Esophagus squamous epithelium (tissue), 4 donors: ENCODE measurements around the gene FCGR3A.
"Not testable (repeated sequence)": the region's sequence is repeated elsewhere in the genome, so short reads cannot be mapped to it uniquely, and the experiment has no call there.

Experiments used
- CTCF ChIP-seq, 6 experiments: fragments of 450-650 bp in 4 of 6; fragments of 200-600 bp in 2 of 6; sonication (generic) in 2 of 6; IDR thresholded peaks; one replicate each; pipeline ENCODE4 v1.5.1; 2016 to 2019; ENCODE audit warnings: antibody characterized with exemption in 6 of 6, mild to moderate bottlenecking in 4 of 6, moderate library complexity in 4 of 6
- POLR2A ChIP-seq, 4 donors: fragments of 450-650 bp; IDR thresholded peaks; one replicate each; pipeline ENCODE4 v1.6.1; 2017; ENCODE audit warnings: antibody characterized with exemption in 4 of 4, mild to moderate bottlenecking in 4 of 4, moderate library complexity in 3 of 4

- TF ChIP-seq CTCF, POLR2A (IDR thresholded peaks at IDR 0.05): not testable (repeated sequence)
These were observed 7.5 kb downstream of the FCGR3A start for GRCh38 chr1:161542091-161542559.
